DND-41 (cell line): ENCODE data around the gene CEP104.

Experiments used
- CTCF ChIP-seq: IDR thresholded peaks from 2 replicates; pipeline ENCODE4 v1.5.1; 2012; ENCODE audit warnings: borderline replicate concordance, low read length, moderate library complexity, mild to moderate bottlenecking; ENCODE audit not compliant: poor library complexity, severe bottlenecking; ENCODE audit errors: extremely low read depth
- EZH2 ChIP-seq: IDR thresholded peaks from 3 replicates; pipeline ENCODE4 v1.6.1; 2012; ENCODE audit warnings: borderline replicate concordance, low read depth, mild to moderate bottlenecking, moderate library complexity, low read length, inconsistent platforms; ENCODE audit not compliant: severe bottlenecking

- no peak for TF ChIP-seq CTCF
- TF ChIP-seq EZH2, result no peak
Observed at GRCh38 chr1:3817821-3818597, 39.0 kb downstream of the CEP104 start.
